Cardiac fibroblast (primary cell): Measurements from ENCODE around the gene TRAPPC6A.

Experiments
- DNase-seq, 2 donors: peaks; one replicate each; pipeline versions ENCODE4 v3.0.0 to v3.0.0-alpha.2; 2010; ENCODE audit warnings: low read depth in 2 of 2
- H3K4me3 ChIP-seq, 2 donors: replicated peaks in 1 of 2; 1 replicate in 1 of 2; 2 replicates in 1 of 2; pipeline ENCODE4 v1.5.1; 2011; ENCODE audit warnings: low read depth in 2 of 2, low read length in 2 of 2, mild to moderate bottlenecking in 2 of 2, moderate library complexity in 1 of 2
- CTCF ChIP-seq: IDR thresholded peaks from one replicate; pipeline ENCODE4 v1.5.1; 2011; ENCODE audit warnings: low read depth, mild to moderate bottlenecking, low read length, inconsistent platforms

Gene TRAPPC6A

GRCh38 chr19:45171211-45171623 lies 6.8 kb downstream of the TRAPPC6A start:
- H3K4me3 ChIP-seq: no peak overlapping the region
- TF ChIP-seq CTCF: no peak
- peak; percentile 20 to 22 for DNase-seq

DNA sequence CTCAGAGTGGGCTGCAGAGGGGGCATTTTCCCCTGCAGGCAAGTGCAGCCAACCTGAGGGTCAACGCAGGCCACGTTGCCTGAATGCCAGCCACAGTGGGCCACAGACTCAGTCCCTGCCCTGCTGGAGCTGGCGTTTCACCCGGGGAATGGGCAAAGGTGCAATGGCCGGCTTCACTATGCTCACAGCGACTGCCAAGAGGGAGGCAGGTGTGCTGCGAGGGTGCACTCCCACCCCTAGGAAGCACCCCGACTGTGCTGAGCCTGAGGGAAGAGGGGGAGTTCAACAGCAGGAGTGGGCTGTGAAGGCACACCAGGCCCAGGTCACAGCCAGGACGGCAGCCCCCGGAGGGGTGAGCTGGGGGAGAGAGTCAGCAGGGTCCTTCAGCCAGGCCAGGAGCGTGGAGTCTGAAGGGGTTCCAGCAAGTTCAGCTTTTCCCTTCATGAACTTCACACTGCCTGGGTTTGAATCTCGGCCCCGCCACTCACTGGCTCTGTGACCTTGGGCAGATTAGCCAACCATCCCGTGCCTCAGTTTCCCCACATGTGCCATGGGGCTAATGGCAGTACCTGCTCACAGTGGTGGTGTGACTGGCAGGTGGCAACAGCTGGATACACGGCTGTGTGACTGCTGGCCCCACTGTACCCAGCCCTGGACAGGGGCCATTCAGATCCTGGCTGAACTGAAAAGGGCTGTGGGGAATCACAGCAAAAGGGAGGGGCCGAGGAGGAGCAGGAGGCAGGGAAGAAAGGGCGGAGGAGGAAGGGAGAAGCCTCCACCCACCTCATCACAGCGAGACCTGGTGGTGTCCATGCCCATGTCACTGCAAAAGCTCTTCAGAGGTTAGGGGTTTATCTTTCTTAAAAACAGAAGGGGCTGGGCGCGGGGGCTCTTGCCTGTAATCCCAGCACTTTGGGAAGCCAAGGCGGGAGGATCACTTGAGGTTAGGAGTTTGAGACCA lies 7.6 kb downstream of the TRAPPC6A start:
- no peak for DNase-seq
- TF ChIP-seq CTCF: no peak
- no peak overlapping the region for H3K4me3 ChIP-seq

- no peak for TF ChIP-seq CTCF
- no peak overlapping the region for H3K4me3 ChIP-seq
- DNase-seq: no peak
These were observed 8.4 kb downstream of the TRAPPC6A start for GRCh38 chr19:45169602-45170001.

DNA sequence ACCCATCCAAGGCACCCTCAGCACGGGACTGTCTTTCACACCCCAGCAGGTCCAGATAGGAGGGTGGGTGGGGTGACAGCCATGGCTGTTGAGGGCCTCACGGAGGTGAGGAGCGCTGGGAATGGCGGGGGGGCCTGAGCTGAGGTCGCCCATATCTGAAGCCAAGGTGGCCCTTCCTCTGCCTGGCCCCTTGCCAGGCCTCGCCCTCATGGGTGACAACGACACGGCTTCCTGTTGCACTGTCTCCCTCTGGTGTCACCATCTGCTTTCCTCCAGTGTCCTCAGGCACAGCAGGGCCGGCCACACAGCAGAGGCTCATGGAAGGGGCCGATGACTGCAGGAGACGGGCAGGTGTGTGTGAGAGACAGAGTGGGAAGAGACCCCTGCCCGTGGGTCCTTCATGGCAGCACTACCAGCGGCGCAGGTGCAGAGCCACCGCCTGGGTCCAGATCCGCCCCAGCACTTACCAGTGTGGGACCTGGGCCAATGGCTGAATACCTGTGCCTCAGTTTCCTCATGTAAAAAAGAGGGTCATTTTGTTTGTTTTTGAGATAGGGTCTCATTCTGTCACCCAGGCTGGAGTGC lies 9.2 kb downstream of the TRAPPC6A start:
- DNase-seq: no peak
- TF ChIP-seq CTCF: no peak
- H3K4me3 ChIP-seq: no peak overlapping the region

GRCh38 chr19:45166723-45167252 lies 11.2 kb downstream of the TRAPPC6A start:
- TF ChIP-seq CTCF: no peak
- no peak overlapping the region for H3K4me3 ChIP-seq
- peak in 1 of 2 donors; percentile 22 for DNase-seq

GRCh38 chr19:45164577-45165335 lies 13.3 kb downstream of the TRAPPC6A start:
- peak; percentile 67 to 85 for DNase-seq
- H3K4me3 ChIP-seq: no peak overlapping the region
- no peak for TF ChIP-seq CTCF
